ENCODE results near the gene DERL2.
A peak's percentile ranks its signal among the peaks of the same experiment; 100 is the strongest.

DERL2 gene

GRCh38 chr17:5502552-5502951 is 16.6 kb upstream of the DERL2 start:
- H3K9me3 ChIP-seq (ENCODE audit: control insufficient read depth, low read length) = no peaks in the 10 kb centered on the region
- H3K4me1 ChIP-seq = peaks cover 6% of the 10 kb centered on the region
- H3K27me3 ChIP-seq (ENCODE audit: control insufficient read depth, insufficient read depth, low read length) = no peaks in the 10 kb centered on the region
- H3K9ac ChIP-seq = no peak overlapping the region
- H2AFZ ChIP-seq = no peak overlapping the region
- no peaks in the 10 kb centered on the region for H3K79me2 ChIP-seq
- no peak for TF ChIP-seq CTCF (IDR thresholded peaks at IDR 0.05)
- no peak overlapping the region for H3K4me3 ChIP-seq (ENCODE audit: low read depth, low read length)
- H3K4me2 ChIP-seq (ENCODE audit: low read length) = no peak overlapping the region
- no peaks in the 10 kb centered on the region for H3K36me3 ChIP-seq (ENCODE audit: control insufficient read depth, insufficient read depth, low read length)
- H3K27ac ChIP-seq = no peak overlapping the region

DNA sequence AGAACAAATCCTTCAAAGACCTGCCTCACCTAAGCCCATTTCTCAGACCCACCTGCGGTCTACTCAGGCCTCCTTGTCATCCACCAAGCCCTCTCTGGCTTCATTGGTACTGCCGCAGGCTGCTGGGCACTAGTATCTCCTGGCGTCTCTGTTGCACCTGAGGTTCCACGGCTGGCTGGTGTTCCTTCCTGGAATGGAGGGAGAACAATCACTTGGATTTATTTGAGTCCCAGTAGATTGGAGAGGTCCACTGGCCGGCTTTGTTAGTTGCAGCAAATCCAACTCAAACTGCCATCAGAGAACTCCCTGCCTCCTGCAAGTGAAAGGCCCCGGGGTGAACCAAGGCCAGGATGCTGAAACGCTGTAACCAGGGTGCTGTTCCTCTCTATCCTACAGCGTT is 15.7 kb upstream of the DERL2 start:
- H3K79me2 ChIP-seq = no peaks in the 10 kb centered on the region
- H3K36me3 ChIP-seq (ENCODE audit: control insufficient read depth, insufficient read depth, low read length) = no peaks in the 10 kb centered on the region
- H3K4me3 ChIP-seq (ENCODE audit: low read depth, low read length) = no peak overlapping the region
- no peak overlapping the region for H3K27ac ChIP-seq
- no peak overlapping the region for H3K4me2 ChIP-seq (ENCODE audit: low read length)
- H3K9ac ChIP-seq = no peak overlapping the region
- H3K27me3 ChIP-seq (ENCODE audit: control insufficient read depth, insufficient read depth, low read length) = no peaks in the 10 kb centered on the region
- no peak for TF ChIP-seq CTCF (IDR thresholded peaks at IDR 0.05)
- peaks cover 6% of the 10 kb centered on the region for H3K4me1 ChIP-seq
- H2AFZ ChIP-seq = peak overlapping the region; percentile 96
- no peaks in the 10 kb centered on the region for H3K9me3 ChIP-seq (ENCODE audit: control insufficient read depth, low read length)

- no peaks in the 10 kb centered on the region for H3K9me3 ChIP-seq (ENCODE audit: control insufficient read depth, low read length)
- H3K27me3 ChIP-seq (ENCODE audit: control insufficient read depth, insufficient read depth, low read length) = no peaks in the 10 kb centered on the region
- H3K36me3 ChIP-seq (ENCODE audit: control insufficient read depth, insufficient read depth, low read length) = no peaks in the 10 kb centered on the region
- H2AFZ ChIP-seq = peak overlapping the region; percentile 96
- H3K79me2 ChIP-seq = no peaks in the 10 kb centered on the region
- peak overlapping the region; percentile 60 for H3K4me2 ChIP-seq (ENCODE audit: low read length)
- no peak overlapping the region for H3K9ac ChIP-seq
- TF ChIP-seq CTCF (IDR thresholded peaks at IDR 0.05) = no peak
- peak overlapping the region; percentile 56 for H3K4me3 ChIP-seq (ENCODE audit: low read depth, low read length)
- H3K4me1 ChIP-seq = peaks cover 6% of the 10 kb centered on the region
- peak overlapping the region; percentile 9 for H3K27ac ChIP-seq
Measured at GRCh38 chr17:5500589-5501391, 14.8 kb upstream of the DERL2 start.

- no peak for TF ChIP-seq CTCF (IDR thresholded peaks at IDR 0.05)
- peak overlapping the region; percentile 96 for H2AFZ ChIP-seq
- no peaks in the 10 kb centered on the region for H3K9me3 ChIP-seq (ENCODE audit: control insufficient read depth, low read length)
- H3K79me2 ChIP-seq = no peaks in the 10 kb centered on the region
- H3K27ac ChIP-seq = no peak overlapping the region
- H3K9ac ChIP-seq = no peak overlapping the region
- H3K27me3 ChIP-seq (ENCODE audit: control insufficient read depth, insufficient read depth, low read length) = no peaks in the 10 kb centered on the region
- peak overlapping the region; percentile 56 for H3K4me3 ChIP-seq (ENCODE audit: low read depth, low read length)
- H3K4me1 ChIP-seq = peaks cover 6% of the 10 kb centered on the region
- H3K4me2 ChIP-seq (ENCODE audit: low read length) = peak overlapping the region; percentile 60
- no peaks in the 10 kb centered on the region for H3K36me3 ChIP-seq (ENCODE audit: control insufficient read depth, insufficient read depth, low read length)
Measured at GRCh38 chr17:5500247-5500588, 14.2 kb upstream of the DERL2 start.

All from parathyroid adenoma (tissue), 2 donors.